Measurements from ENCODE around the gene OLA1. TPM values are rescaled to one million over a fixed set of nuclear protein-coding genes. Genes with fewer than 3 reads are reported as not detected.

Gene OLA1
- total and polyA plus RNA-seq, 9 of the 15 experiments (the other 6 are each of a cell fraction or from before 2014, with no cell fraction given) = 208 to 353 (median 225) TPM

- no peak for TF ChIP-seq SREBF2 (CRISPR knock-in tag; IDR thresholded peaks at IDR 0.05)
- TF ChIP-seq MCM5 (IDR thresholded peaks at IDR 0.05; ENCODE audit: low read depth) = no peak
- TF ChIP-seq HCFC1 (IDR thresholded peaks at IDR 0.05; ENCODE audit: low read depth, low read length) = no peak
- peak; percentile 82 for TF ChIP-seq ZNF316 (IDR thresholded peaks at IDR 0.05)
- no peak for TF ChIP-seq TEAD4 (IDR thresholded peaks at IDR 0.05; ENCODE audit: low read length)
- no peak for TF ChIP-seq TEAD4 (CRISPR knock-in tag; IDR thresholded peaks at IDR 0.05; ENCODE audit: borderline replicate concordance)
- TF ChIP-seq GABPA (tag; conservative IDR thresholded peaks at IDR 0.05; ENCODE audit: low read depth) = no peak
- no peak for TF ChIP-seq GABPB1 (CRISPR knock-in tag; IDR thresholded peaks at IDR 0.05)
- no peak for TF ChIP-seq HBP1 (CRISPR knock-in tag; IDR thresholded peaks at IDR 0.05)
- TF ChIP-seq ZBTB11 (CRISPR knock-in tag; IDR thresholded peaks at IDR 0.05) = no peak
- no peak for TF ChIP-seq E2F4 (CRISPR knock-in tag; IDR thresholded peaks at IDR 0.05; ENCODE audit: low read depth)
- TF ChIP-seq TCF15 (CRISPR knock-in tag; IDR thresholded peaks at IDR 0.05) = no peak
- TF ChIP-seq ZZZ3 (IDR thresholded peaks at IDR 0.05) = no peak
- no peak for TF ChIP-seq ARID1B (IDR thresholded peaks at IDR 0.05)
These were observed 177.0 kb downstream of the OLA1 start (continued) for GRCh38 chr2:174071321-174071720.

Data from K562 (cell line).